ENCODE data around the gene PTK6.
"Not testable (repeated sequence)": the region's sequence is repeated elsewhere in the genome, so short reads cannot be mapped to it uniquely, and the experiment has no call there.

Gene PTK6

DNA sequence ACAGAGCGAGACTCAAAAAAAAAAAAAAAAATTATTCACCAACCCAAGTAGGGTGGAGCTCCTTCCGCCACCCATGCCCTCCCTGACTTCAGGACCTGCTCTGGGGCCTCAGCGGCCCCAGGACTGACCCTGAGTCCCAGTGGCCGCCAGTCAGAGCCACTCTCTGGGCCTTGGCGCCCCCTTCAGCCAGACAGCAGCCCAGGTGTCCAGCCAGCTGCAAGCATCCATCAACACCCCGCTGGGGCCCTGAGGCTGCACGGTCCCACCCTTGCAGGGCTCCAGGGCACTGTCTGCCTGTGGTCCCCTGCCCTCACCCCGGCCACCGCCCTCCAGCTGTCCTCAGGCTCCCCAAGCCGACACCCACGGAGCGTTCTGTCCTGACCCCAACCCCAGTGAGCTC lies 53.3 kb downstream of the PTK6 start:
- no peaks in the 10 kb centered on the region for H3K36me3 ChIP-seq (ENCODE audit: control insufficient read depth, insufficient read depth, low read length)
- no peaks in the 10 kb centered on the region; the same call in 1 of the 2 replicates for H3K27me3 ChIP-seq (replicated peaks; ENCODE audit: control insufficient read depth, insufficient read depth, low read length)
- DNase-seq (ENCODE audit: extremely low read depth, insufficient read length): no peak
- TF ChIP-seq, protein P1, sequence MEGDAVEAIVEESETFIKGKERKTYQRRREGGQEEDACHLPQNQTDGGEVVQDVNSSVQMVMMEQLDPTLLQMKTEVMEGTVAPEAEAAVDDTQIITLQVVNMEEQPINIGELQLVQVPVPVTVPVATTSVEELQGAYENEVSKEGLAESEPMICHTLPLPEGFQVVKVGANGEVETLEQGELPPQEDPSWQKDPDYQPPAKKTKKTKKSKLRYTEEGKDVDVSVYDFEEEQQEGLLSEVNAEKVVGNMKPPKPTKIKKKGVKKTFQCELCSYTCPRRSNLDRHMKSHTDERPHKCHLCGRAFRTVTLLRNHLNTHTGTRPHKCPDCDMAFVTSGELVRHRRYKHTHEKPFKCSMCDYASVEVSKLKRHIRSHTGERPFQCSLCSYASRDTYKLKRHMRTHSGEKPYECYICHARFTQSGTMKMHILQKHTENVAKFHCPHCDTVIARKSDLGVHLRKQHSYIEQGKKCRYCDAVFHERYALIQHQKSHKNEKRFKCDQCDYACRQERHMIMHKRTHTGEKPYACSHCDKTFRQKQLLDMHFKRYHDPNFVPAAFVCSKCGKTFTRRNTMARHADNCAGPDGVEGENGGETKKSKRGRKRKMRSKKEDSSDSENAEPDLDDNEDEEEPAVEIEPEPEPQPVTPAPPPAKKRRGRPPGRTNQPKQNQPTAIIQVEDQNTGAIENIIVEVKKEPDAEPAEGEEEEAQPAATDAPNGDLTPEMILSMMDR (IDR thresholded peaks at IDR 0.05; ENCODE audit: insufficient read depth, low read length, poor library complexity, severe bottlenecking): peak; percentile 27
- H3K4me3 ChIP-seq (replicated peaks; ENCODE audit: low read depth, low read length): no peak overlapping the region

DNA sequence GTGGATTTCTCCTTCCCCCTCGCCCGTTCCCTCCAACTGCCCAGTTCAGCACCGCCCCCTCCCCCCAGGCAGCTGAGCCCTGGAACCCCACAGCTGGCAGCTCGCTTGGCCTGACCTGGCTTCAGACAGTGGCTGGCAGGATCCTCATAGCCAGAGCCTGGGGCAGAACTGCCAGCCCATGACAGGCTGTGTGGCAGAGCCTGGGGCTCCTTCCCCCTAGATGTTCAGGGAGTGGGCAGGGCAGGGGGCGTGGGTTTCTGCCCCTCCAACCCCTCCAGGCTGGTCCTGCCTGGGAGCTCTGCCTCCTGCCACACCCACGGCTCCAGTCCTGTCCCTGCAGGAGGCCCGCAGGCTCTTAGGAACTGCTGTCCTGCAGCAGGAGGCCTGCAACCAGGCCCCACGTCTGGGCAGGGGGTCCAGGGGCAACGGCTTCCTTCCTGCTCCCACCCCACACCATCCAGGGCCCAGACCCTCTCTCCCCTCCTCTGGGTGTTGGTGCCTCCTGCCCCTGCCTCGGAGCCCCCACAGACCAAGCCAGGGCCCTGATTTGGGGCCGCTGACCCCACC lies 55.1 kb downstream of the PTK6 start:
- no peaks in the 10 kb centered on the region for H3K27me3 ChIP-seq (replicated peaks; ENCODE audit: control insufficient read depth, insufficient read depth, low read length)
- H3K36me3 ChIP-seq (ENCODE audit: control insufficient read depth, insufficient read depth, low read length): no peaks in the 10 kb centered on the region
- DNase-seq (ENCODE audit: extremely low read depth, insufficient read length): no peak
- no peak overlapping the region for H3K4me3 ChIP-seq (replicated peaks; ENCODE audit: low read depth, low read length)
- TF ChIP-seq, protein P1 (IDR thresholded peaks at IDR 0.05; ENCODE audit: insufficient read depth, low read length, poor library complexity, severe bottlenecking): no peak

DNA sequence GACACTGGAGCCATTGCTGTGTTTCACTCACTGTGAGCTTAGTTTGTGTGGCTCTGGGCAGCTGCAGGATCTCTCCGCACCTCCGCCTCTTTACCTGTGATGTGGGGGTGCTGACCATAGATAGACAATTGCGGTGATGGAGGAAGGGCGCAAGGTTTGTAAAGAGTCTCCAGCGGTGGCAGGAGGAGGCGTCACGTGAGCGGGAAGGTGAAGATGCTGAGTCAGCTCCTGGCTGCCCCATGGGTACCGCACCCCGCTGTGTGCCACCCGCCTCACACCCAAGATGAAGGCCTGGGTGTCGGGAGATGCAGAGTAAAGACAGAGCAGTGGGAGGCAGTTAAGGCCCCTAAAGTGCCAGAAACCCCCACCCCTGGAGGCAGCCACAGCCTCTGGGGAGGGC lies 55.7 kb downstream of the PTK6 start:
- Histone ChIP-seq H3K36me3 (ENCODE audit: control insufficient read depth, insufficient read depth, low read length) (no peaks in the 10 kb centered on the region), H3K4me3 (replicated peaks; ENCODE audit: low read depth, low read length) (no peak overlapping the region), H3K27me3 (replicated peaks; ENCODE audit: control insufficient read depth, insufficient read depth, low read length) (no peaks in the 10 kb centered on the region)
- TF ChIP-seq, protein P1 (IDR thresholded peaks at IDR 0.05; ENCODE audit: insufficient read depth, low read length, poor library complexity, severe bottlenecking): no peak
- DNase-seq (ENCODE audit: extremely low read depth, insufficient read length): no peak

DNA sequence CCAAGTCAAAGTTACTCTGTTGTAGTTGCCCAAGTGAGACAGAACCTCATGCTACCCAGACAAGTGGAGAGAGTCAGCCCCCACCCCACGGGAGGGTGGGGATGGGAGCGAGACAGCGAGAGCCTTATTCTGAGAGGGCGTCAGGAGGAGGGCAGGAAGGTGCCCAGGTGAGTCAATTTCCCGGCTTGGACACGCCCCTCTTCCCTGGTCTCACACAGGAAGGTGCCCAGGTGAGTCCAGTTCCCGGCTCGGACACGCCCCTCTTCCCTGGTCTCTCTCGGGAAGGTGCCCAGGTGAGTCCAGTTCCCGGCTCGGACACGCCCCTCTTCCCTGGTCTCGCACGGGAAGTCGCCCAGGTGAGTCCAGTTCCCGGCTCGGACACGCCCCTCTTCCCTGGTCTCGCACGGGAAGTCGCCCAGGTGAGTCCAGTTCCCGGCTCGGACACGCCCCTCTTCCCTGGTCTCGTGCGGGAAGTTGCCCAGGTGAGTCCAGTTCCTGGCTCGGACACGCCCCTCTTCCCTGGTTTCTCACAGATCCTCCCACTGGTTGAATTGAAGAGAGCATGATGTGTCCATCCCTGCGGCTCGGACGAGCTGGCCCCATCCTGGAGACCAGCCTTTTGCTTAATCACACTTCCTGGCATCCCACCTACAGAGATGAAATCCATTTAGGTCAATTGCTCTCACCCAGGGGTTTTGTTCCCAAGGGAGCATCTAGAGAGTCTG lies 57.3 kb downstream of the PTK6 start:
- not testable (repeated sequence) for DNase-seq (ENCODE audit: extremely low read depth, insufficient read length); H3K27me3 ChIP-seq (replicated peaks; ENCODE audit: control insufficient read depth, insufficient read depth, low read length); H3K36me3 ChIP-seq (ENCODE audit: control insufficient read depth, insufficient read depth, low read length); H3K4me3 ChIP-seq (replicated peaks; ENCODE audit: low read depth, low read length)

DNA sequence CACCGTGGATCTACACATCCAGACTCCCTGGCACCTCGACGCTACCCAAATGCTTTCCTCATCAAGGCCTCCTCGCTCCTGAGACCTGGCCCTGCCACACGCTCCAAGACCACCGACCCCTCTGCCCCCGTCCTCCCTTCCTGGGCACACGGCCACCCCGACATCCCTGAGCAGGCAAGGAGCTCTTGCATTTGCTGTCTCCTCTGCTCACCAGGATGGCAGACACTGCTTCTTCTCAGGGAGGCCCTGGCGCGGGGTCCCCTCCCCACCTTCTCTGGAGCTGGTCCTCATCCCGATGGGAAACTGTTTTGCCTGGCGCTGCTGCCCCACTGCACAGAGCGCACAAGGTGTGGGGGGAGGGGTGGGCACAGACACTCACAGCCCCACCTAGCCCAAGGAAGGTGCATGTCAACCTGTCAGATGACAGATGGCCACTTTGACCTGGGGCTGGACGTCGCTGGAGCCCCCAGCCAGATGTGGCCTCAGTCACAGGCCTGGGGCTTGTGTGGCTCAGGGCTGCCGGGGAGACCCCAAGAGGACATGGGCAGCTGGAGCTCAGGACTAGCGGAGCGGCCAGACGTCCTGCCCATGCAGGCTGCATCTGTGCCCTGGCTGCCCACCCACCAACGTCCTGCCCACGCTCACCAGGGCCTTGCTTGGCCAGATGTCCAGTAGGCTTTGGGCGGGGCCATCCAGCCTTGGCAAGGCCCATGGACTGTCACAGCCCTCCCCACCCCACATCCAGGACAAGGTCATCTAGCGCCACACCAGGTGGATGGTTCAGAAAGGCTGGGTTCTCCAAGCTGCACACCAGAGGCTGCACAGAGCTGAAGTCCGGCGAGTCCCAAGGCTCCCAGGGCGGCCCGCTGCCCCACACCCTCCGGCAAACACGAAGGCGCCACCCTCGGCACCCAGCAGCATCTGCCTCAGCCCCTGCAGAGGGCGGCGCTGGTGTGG lies 58.6 kb downstream of the PTK6 start:
- H3K36me3 ChIP-seq (ENCODE audit: control insufficient read depth, insufficient read depth, low read length): no peaks in the 10 kb centered on the region
- no peak overlapping the region for H3K4me3 ChIP-seq (replicated peaks; ENCODE audit: low read depth, low read length)
- TF ChIP-seq, protein P1 (IDR thresholded peaks at IDR 0.05; ENCODE audit: insufficient read depth, low read length, poor library complexity, severe bottlenecking): no peak
- peaks cover 5% of the 10 kb centered on the region for H3K27me3 ChIP-seq (replicated peaks; ENCODE audit: control insufficient read depth, insufficient read depth, low read length)
- no peak for DNase-seq (ENCODE audit: extremely low read depth, insufficient read length)

Measured in GM06990 (cell line).